RWPE1 (cell line): ENCODE results near the gene CCR6.

Experiments
- CTCF ChIA-PET: fragments of 350-600 bp; sonication (Branson Sonifier 250); formaldehyde crosslinking; extraction: SDS; loops from one replicate; lab custom pipeline; 2021; lab: Yijun Ruan, JAX
- POLR2A ChIA-PET: fragments of 400-600 bp; formaldehyde crosslinking; extraction: SDS; loops from one replicate; lab custom pipeline; 2020; ENCODE audit warnings: antibody characterized with exemption; ENCODE audit not compliant: low non-redundant PET; lab: Yijun Ruan, JAX
- DNase-seq: peaks from one replicate; pipeline ENCODE4 v3.0.0; 2012; ENCODE audit warnings: low spot score
- H3K27ac ChIP-seq: fragments of 450-650 bp; 2 replicates; pipeline ENCODE4 v1.5.1; 2017
- CTCF ChIP-seq: fragments of 450-650 bp; conservative IDR thresholded peaks from 2 replicates; pipeline ENCODE4 v1.5.1; 2017; ENCODE audit warnings: low read depth, mild to moderate bottlenecking

CCR6 gene

GRCh38 chr6:167118006-167118405, 4.9 kb upstream of the CCR6 start:
- ChIA-PET CTCF (no interaction called here), POLR2A (no interaction called here)
- no peak overlapping the region for H3K27ac ChIP-seq
- no peak for TF ChIP-seq CTCF
- no peak for DNase-seq

DNA sequence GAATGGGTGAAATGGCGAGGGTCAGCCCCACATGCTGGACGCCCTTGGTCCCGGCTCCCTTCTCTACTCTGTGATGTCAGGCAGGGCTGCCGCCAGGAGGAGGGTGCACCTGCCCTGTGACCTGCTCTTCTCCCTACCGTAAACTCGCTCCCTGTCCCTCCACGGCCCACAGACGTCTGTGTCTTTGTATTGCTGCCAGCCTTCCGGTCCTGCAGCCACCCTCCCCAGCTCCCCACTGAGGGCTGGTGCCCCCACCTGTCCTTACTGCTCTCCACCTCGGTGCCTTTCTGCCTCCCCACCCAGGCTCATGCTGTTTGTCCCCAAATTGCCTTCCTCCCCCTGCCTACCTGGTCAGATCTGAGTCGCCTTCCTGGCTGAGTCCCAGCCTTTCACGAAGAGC, 4.1 kb upstream of the CCR6 start:
- ChIA-PET POLR2A (no interaction called here), CTCF (no interaction called here)
- H3K27ac ChIP-seq = no peak overlapping the region
- DNase-seq = no peak
- no peak for TF ChIP-seq CTCF

GRCh38 chr6:167119670-167120582, 3.0 kb upstream of the CCR6 start:
- CTCF ChIA-PET = interaction anchor here (1.6 kb wide), 1 partner anchor 74 kb away, joined by 4 read pairs; no protein-coding TSS in a partner anchor
- no peak for TF ChIP-seq CTCF
- POLR2A ChIA-PET = no interaction called here
- no peak overlapping the region for H3K27ac ChIP-seq
- DNase-seq = no peak

DNA sequence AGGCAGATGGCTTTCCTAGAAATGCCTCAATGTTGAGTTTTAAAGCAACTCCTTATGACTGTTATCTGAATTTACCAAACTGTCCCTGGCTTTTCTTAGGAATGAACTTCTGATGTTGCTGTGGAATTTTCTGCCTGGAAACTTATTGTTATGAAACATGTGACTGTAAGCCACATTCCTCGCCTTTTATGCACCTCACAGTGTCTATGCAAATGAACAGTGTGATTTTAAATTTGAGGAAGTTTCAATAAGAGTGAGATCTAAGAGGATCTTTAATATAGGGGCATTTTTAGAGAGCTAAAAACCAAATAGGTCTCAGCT, 2.4 kb upstream of the CCR6 start:
- POLR2A ChIA-PET = no interaction called here
- CTCF ChIA-PET = interaction anchor here (1.6 kb wide), 1 partner anchor 75 kb away, joined by 4 read pairs; no protein-coding TSS in a partner anchor

GRCh38 chr6:167121335-167121841, 1.5 kb upstream of the CCR6 start:
- TF ChIP-seq CTCF = no peak
- DNase-seq = no peak
- ChIA-PET POLR2A (no interaction called here), CTCF (interaction anchor here (1.6 kb wide), 1 partner anchor 76 kb away, joined by 4 read pairs; no protein-coding TSS in a partner anchor)
- no peak overlapping the region for H3K27ac ChIP-seq

More for the DNA sequence above, 2.4 kb upstream of the CCR6 start:
- no peak for TF ChIP-seq CTCF
- no peak overlapping the region for H3K27ac ChIP-seq
- no peak for DNase-seq

DNA sequence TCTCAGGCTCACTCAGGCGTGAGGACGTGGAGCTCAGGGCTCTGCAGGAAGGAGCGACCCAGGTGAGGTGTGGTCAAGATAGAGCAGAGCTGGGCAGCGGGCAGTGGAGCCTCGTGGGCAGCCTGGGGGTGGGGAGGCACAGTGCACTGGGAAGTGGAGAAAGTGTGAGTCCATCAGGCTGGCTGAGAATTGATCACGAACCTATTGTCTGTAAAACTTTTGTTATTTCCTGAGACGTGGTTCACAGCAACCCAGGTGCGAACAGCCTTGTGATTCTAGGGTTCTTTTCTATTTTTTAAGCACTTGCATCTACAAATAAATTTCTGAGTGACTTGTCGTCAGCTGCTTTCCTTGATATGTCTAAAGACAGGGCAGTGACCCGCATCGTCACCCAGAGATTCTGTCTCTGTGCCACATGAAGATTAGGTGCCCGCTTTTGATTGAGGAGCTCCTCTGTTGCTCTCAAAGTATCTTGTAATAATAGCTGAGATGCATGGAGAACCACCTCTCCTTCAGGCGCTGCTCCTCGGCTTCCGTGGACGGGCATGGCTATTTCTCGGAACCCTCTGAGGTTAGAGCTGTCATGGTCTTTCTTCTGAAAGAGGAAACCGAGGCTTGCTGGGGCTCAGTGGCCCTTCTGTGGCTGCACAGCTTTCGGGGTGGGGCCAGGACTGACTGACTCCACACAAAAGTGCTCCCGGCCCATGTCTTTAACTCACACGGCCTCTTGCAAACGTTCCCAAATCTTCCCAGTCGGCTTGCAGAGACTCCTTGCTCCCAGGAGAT, 662 bp upstream of the CCR6 start:
- DNase-seq = no peak
- CTCF ChIA-PET = interaction anchor here (1.6 kb wide), 1 partner anchor 77 kb away, joined by 4 read pairs; no protein-coding TSS in a partner anchor
- no peak overlapping the region for H3K27ac ChIP-seq
- POLR2A ChIA-PET = no interaction called here
- TF ChIP-seq CTCF = no peak
